C4-2B (cell line): Measurements from ENCODE around the gene ELL3.

Experiments
- H3K27ac ChIP-seq: fragments of 450-650 bp; 2 replicates; pipeline ENCODE4 v1.5.1; 2017
- CTCF ChIP-seq: fragments of 450-650 bp; conservative IDR thresholded peaks from 2 replicates; pipeline ENCODE4 v1.5.1; 2017; ENCODE audit warnings: mild to moderate bottlenecking
- ZFX ChIP-seq: fragments of 450-650 bp; IDR thresholded peaks from 2 replicates; pipeline ENCODE4 v1.6.1; 2017

ELL3 gene

GRCh38 chr15:43794269-43795037 is 17.7 kb upstream of the ELL3 start:
- peak overlapping the region; percentile 1; the same call in 1 of the 2 replicates for H3K27ac ChIP-seq
- TF ChIP-seq CTCF = no peak
- no peak for TF ChIP-seq ZFX

- H3K27ac ChIP-seq = peak overlapping the region; percentile 99
Observed at GRCh38 chr15:43793647-43794046, 16.9 kb upstream of the ELL3 start.

GRCh38 chr15:43792761-43793476 is 16.2 kb upstream of the ELL3 start:
- peak overlapping the region; percentile 99 for H3K27ac ChIP-seq
- TF ChIP-seq CTCF (no peak), ZFX (peak; percentile 49; the same call in 1 of the 2 replicates)

More at GRCh38 chr15:43793647-43794046, 16.9 kb upstream of the ELL3 start:
- TF ChIP-seq ZFX (no peak), CTCF (no peak)

- TF ChIP-seq ZFX = no peak
- TF ChIP-seq CTCF = no peak
- peak within 1 kb of the TSS; percentile 99 for H3K27ac ChIP-seq
Observed at GRCh38 chr15:43791993-43792760, 15.4 kb upstream of the ELL3 start, which contains the start of gene SERF2. SERF2 (plus strand) TSS chr15:43792320; CDS start chr15:43792377, 57 bp downstream.

GRCh38 chr15:43789409-43789808 is 12.6 kb upstream of the ELL3 start:
- no peak overlapping the region for H3K27ac ChIP-seq
- TF ChIP-seq CTCF (no peak), ZFX (no peak)

GRCh38 chr15:43779016-43779415 is 2.2 kb upstream of the ELL3 start:
- H3K27ac ChIP-seq = no peak overlapping the region
- no peak for TF ChIP-seq CTCF
- no peak for TF ChIP-seq ZFX
